Trophoblast cell (in vitro differentiated cells and primary cell): ENCODE results near the gene GDPD3.

Source experiments
- DNase-seq, 2 donors: peaks; one replicate each; pipeline ENCODE4 v3.0.0-alpha.2; 2016
- H2AFZ ChIP-seq: 2 replicates; pipeline ENCODE4 v1.6.1; 2013; ENCODE audit warnings: low read length, moderate library complexity, mild to moderate bottlenecking; ENCODE audit not compliant: insufficient read depth, poor library complexity
- H2AK5ac ChIP-seq: 2 replicates; pipeline ENCODE4 v1.6.1; 2013; ENCODE audit warnings: mild to moderate bottlenecking, low read length
- H2BK120ac ChIP-seq: 2 replicates; pipeline ENCODE4 v1.6.1; 2013; ENCODE audit warnings: low read length, mild to moderate bottlenecking, moderate library complexity; ENCODE audit not compliant: insufficient read depth, poor library complexity
- H2BK12ac ChIP-seq: 2 replicates; pipeline ENCODE4 v1.6.1; 2013; ENCODE audit warnings: mild to moderate bottlenecking, low read length, moderate library complexity
- H2BK5ac ChIP-seq: 2 replicates; pipeline ENCODE4 v1.6.1; 2013; ENCODE audit warnings: low read length, low read depth, moderate library complexity, mild to moderate bottlenecking; ENCODE audit not compliant: poor library complexity
- H3K14ac ChIP-seq: 2 replicates; pipeline ENCODE4 v1.6.1; 2013; ENCODE audit warnings: mild to moderate bottlenecking, low read length
- H3K18ac ChIP-seq: 2 replicates; pipeline ENCODE4 v1.6.1; 2013; ENCODE audit warnings: mild to moderate bottlenecking, low read length
- H3K23ac ChIP-seq: 2 replicates; pipeline ENCODE4 v1.6.1; 2013; ENCODE audit warnings: low read length
- H3K27ac ChIP-seq: 2 replicates; pipeline ENCODE4 v1.5.1; 2013; ENCODE audit warnings: low read depth, mild to moderate bottlenecking, inconsistent platforms, low read length, moderate library complexity
- H3K27me3 ChIP-seq: 2 replicates; pipeline ENCODE4 v1.6.1; 2013; ENCODE audit warnings: inconsistent platforms, mild to moderate bottlenecking, low read length, moderate library complexity; ENCODE audit not compliant: insufficient read depth
- H3K36me3 ChIP-seq, 2 experiments: 1 replicate in 1 of 2; 2 replicates in 1 of 2; pipeline ENCODE4 v1.6.1; 2013; ENCODE audit warnings: low read length in 2 of 2, mild to moderate bottlenecking in 2 of 2, moderate library complexity in 1 of 2; ENCODE audit not compliant: insufficient read depth in 2 of 2, control insufficient read depth in 1 of 2
- H3K4ac ChIP-seq: 2 replicates; pipeline ENCODE4 v1.6.1; 2013; ENCODE audit warnings: low read depth, mild to moderate bottlenecking, low read length, moderate library complexity
- H3K4me1 ChIP-seq, 2 experiments: 1 replicate in 1 of 2; 2 replicates in 1 of 2; pipeline ENCODE4 v1.6.1; 2013; ENCODE audit warnings: low read length in 2 of 2, mild to moderate bottlenecking in 2 of 2, moderate library complexity in 1 of 2; ENCODE audit not compliant: insufficient read depth in 2 of 2, control insufficient read depth in 1 of 2
- H3K4me2 ChIP-seq: 2 replicates; pipeline ENCODE4 v1.6.1; 2013; ENCODE audit warnings: inconsistent platforms, mild to moderate bottlenecking, low read length, moderate library complexity
- H3K4me3 ChIP-seq: 2 replicates; pipeline ENCODE4 v1.5.1; 2013; ENCODE audit warnings: mild to moderate bottlenecking, low read depth, low read length, inconsistent platforms
- H3K79me1 ChIP-seq: one replicate; pipeline ENCODE4 v1.6.1; 2013; ENCODE audit warnings: low read length
- H3K79me2 ChIP-seq: 2 replicates; pipeline ENCODE4 v1.6.1; 2013; ENCODE audit warnings: low read length, mild to moderate bottlenecking; ENCODE audit not compliant: control insufficient read depth, insufficient read depth, poor library complexity
- H3K9ac ChIP-seq: 2 replicates; pipeline ENCODE4 v1.6.1; 2013; ENCODE audit warnings: mild to moderate bottlenecking, low read length
- H3K9me3 ChIP-seq: 2 replicates; pipeline ENCODE4 v1.6.1; 2013; ENCODE audit warnings: low read depth, mild to moderate bottlenecking, control low read depth, inconsistent platforms, low read length; ENCODE audit not compliant: insufficient read depth
- H4K12ac ChIP-seq: 2 replicates; pipeline ENCODE4 v1.6.1; 2013; ENCODE audit warnings: low read depth, mild to moderate bottlenecking, low read length, moderate library complexity
- H4K8ac ChIP-seq: 2 replicates; pipeline ENCODE4 v1.6.1; 2013; ENCODE audit warnings: low read depth, mild to moderate bottlenecking, low read length, moderate library complexity
- H4K91ac ChIP-seq: one replicate; pipeline ENCODE4 v1.6.1; 2013; ENCODE audit warnings: low read depth, mild to moderate bottlenecking, low read length, moderate library complexity
- WGBS: extraction: QIAGEN DNeasy Blood & Tissue Kit; methylation state at CpG from one replicate; pipeline ENCODE4 v1.1.7; 2013; ENCODE audit warnings: missing lambda C conversion rate; ENCODE audit not compliant: insufficient read length, insufficient coverage; ENCODE audit errors: extremely low coverage; 5-methylcytosine and 5-hydroxymethylcytosine counted together

GDPD3 gene

GRCh38 chr16:30086291-30087140, 26.8 kb downstream of the GDPD3 start:
- no peak for DNase-seq
- no CpG with 5 or more reads among the region's 27 CpGs for WGBS
- H4K12ac ChIP-seq = no peak overlapping the region

DNA sequence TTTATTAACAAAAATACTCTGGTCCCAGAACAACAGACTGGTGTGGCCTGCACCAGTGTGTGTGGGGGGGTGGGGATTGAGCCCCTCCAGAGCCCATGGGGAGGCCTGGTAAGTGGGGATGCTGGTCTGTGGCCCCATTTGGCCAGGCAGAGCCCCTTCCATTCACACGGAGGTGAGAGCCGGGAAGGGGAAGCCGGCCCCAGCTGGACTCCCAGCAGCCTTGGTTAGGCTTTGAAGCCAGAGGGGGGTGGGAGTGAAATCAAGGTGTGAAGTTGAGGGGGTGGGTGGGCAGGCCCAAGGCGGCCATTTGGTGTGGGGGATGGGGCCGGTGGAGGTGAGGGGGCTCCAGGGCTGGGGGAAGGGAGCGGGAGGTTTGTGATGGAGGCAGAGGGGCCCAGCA, 27.5 kb downstream of the GDPD3 start:
- Histone ChIP-seq H4K91ac (no peak overlapping the region), H2AFZ (no peak overlapping the region), H3K4me2 (no peak overlapping the region), H3K9ac (no peak overlapping the region), H3K14ac (no peak overlapping the region), H2BK12ac (no peak overlapping the region), H3K18ac (no peak overlapping the region), H2BK5ac (no peak overlapping the region), H3K27ac (no peak overlapping the region), H2AK5ac (no peak overlapping the region), H3K4me3 (no peak overlapping the region), H3K27me3 (no peaks in the 10 kb centered on the region), H3K4me1 (peaks cover 8 to 12% of the 10 kb centered on the region in 2 experiments), H3K79me2 (peaks cover 2% of the 10 kb centered on the region), H2BK120ac (no peak overlapping the region), H3K4ac (no peak overlapping the region), H3K36me3 (peaks cover 50% of the 10 kb centered on the region in 2 experiments), H3K23ac (no peak overlapping the region), H4K8ac (no peak overlapping the region), H3K9me3 (peaks cover 9% of the 10 kb centered on the region), H3K79me1 (peaks cover 8% of the 10 kb centered on the region), H4K12ac (no peak overlapping the region)
- no CpG with 5 or more reads among the region's 6 CpGs for WGBS
- no peak for DNase-seq

More at GRCh38 chr16:30086291-30087140, 26.8 kb downstream of the GDPD3 start:
- no peak overlapping the region for H3K27ac ChIP-seq
- H2BK5ac ChIP-seq = no peak overlapping the region
- no peak overlapping the region for H2AK5ac ChIP-seq
- H3K79me2 ChIP-seq = peaks cover 3% of the 10 kb centered on the region
- no peak overlapping the region for H4K91ac ChIP-seq
- H3K4ac ChIP-seq = no peak overlapping the region
- H3K9me3 ChIP-seq = peaks cover 9% of the 10 kb centered on the region
- no peaks in the 10 kb centered on the region for H3K27me3 ChIP-seq
- H3K4me2 ChIP-seq = no peak overlapping the region
- H3K36me3 ChIP-seq = peaks cover 44% of the 10 kb centered on the region in 2 experiments
- no peak overlapping the region for H4K8ac ChIP-seq
- H3K4me3 ChIP-seq = no peak overlapping the region
- H3K4me1 ChIP-seq = peaks cover 11 to 19% of the 10 kb centered on the region in 2 experiments
- no peak overlapping the region for H3K14ac ChIP-seq
- no peak overlapping the region for H2BK120ac ChIP-seq
- H3K23ac ChIP-seq = no peak overlapping the region
- no peak overlapping the region for H2AFZ ChIP-seq
- peaks cover 14% of the 10 kb centered on the region for H3K79me1 ChIP-seq
- H3K18ac ChIP-seq = no peak overlapping the region
- no peak overlapping the region for H3K9ac ChIP-seq
- H2BK12ac ChIP-seq = no peak overlapping the region

GRCh38 chr16:30085247-30085646, 28.1 kb downstream of the GDPD3 start:
- H3K9ac ChIP-seq = no peak overlapping the region
- H3K27ac ChIP-seq = no peak overlapping the region
- WGBS = no CpG with 5 or more reads among the region's 3 CpGs
- peaks cover 2% of the 10 kb centered on the region for H3K79me1 ChIP-seq
- H3K4me2 ChIP-seq = no peak overlapping the region
- no peak overlapping the region for H4K91ac ChIP-seq
- no peak overlapping the region for H4K8ac ChIP-seq
- no peak overlapping the region for H2AK5ac ChIP-seq
- H2BK120ac ChIP-seq = no peak overlapping the region
- DNase-seq = no peak
- H2AFZ ChIP-seq = no peak overlapping the region
- no peak overlapping the region for H3K4ac ChIP-seq
- no peak overlapping the region for H2BK5ac ChIP-seq
- peaks cover 2 to 7% of the 10 kb centered on the region in 2 experiments for H3K4me1 ChIP-seq
- no peak overlapping the region for H2BK12ac ChIP-seq
- H3K14ac ChIP-seq = no peak overlapping the region
- H3K4me3 ChIP-seq = no peak overlapping the region
- peaks cover 53% of the 10 kb centered on the region in 2 experiments for H3K36me3 ChIP-seq
- peaks cover 9% of the 10 kb centered on the region for H3K9me3 ChIP-seq
- no peak overlapping the region for H4K12ac ChIP-seq
- H3K27me3 ChIP-seq = no peaks in the 10 kb centered on the region
- H3K79me2 ChIP-seq = no peaks in the 10 kb centered on the region
- H3K18ac ChIP-seq = no peak overlapping the region
- H3K23ac ChIP-seq = no peak overlapping the region

DNA sequence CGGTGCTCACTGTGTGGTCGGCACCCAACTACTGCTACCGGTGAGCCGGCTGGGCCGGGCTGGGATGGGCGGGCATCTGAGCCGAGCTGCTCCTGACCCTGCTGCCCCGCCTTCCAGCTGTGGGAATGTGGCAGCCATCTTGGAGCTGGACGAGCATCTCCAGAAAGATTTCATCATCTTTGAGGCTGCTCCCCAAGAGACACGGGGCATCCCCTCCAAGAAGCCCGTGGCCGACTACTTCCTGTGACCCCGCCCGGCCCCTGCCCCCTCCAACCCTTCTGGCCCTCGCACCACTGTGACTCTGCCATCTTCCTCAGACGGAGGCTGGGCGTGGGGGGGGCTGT, 28.5 kb downstream of the GDPD3 start:
- Histone ChIP-seq H3K9ac (no peak overlapping the region), H3K23ac (no peak overlapping the region), H3K18ac (no peak overlapping the region), H3K36me3 (peaks cover 55% of the 10 kb centered on the region in 2 experiments), H3K9me3 (peaks cover 9% of the 10 kb centered on the region), H2BK120ac (no peak overlapping the region), H2AK5ac (no peak overlapping the region), H3K27me3 (no peaks in the 10 kb centered on the region), H3K27ac (no peak overlapping the region), H2AFZ (no peak overlapping the region), H3K79me2 (no peaks in the 10 kb centered on the region), H2BK12ac (no peak overlapping the region), H2BK5ac (no peak overlapping the region), H4K12ac (no peak overlapping the region), H4K8ac (no peak overlapping the region), H4K91ac (no peak overlapping the region), H3K14ac (no peak overlapping the region), H3K4me2 (no peak overlapping the region), H3K4me3 (no peak overlapping the region), H3K79me1 (no peaks in the 10 kb centered on the region), H3K4me1 (peaks cover 0 to 3% of the 10 kb centered on the region in 2 experiments), H3K4ac (no peak overlapping the region)
- DNase-seq = no peak
- WGBS = no CpG with 5 or more reads among the region's 17 CpGs
